HPDE6-E6E7 (cell line): ENCODE results near the gene LRMDA.

ENCODE experiments used
- DNase-seq: peaks from one replicate; pipeline ENCODE4 v3.0.0; 2011; ENCODE audit warnings: missing footprints; ENCODE audit errors: extremely low spot score

Gene LRMDA

GRCh38 chr10:76265441-76266113, 834.2 kb downstream of the LRMDA start:
- DNase-seq: no peak

- no peak for DNase-seq
Measured at GRCh38 chr10:76268530-76268929, 837.1 kb downstream of the LRMDA start.

- DNase-seq: no peak
Measured at GRCh38 chr10:76268954-76269353, 837.5 kb downstream of the LRMDA start.

- DNase-seq: no peak
Measured at GRCh38 chr10:76270464-76270863, 839.0 kb downstream of the LRMDA start.

GRCh38 chr10:76274933-76275332, 843.5 kb downstream of the LRMDA start:
- no peak for DNase-seq

GRCh38 chr10:76278811-76279460, 847.5 kb downstream of the LRMDA start:
- DNase-seq: no peak

- no peak for DNase-seq
Measured at GRCh38 chr10:76281659-76282058, 850.2 kb downstream of the LRMDA start.

GRCh38 chr10:76282061-76283025, 850.9 kb downstream of the LRMDA start:
- no peak for DNase-seq

GRCh38 chr10:76284351-76284750, 852.9 kb downstream of the LRMDA start:
- no peak for DNase-seq

GRCh38 chr10:76285012-76285411, 853.6 kb downstream of the LRMDA start:
- DNase-seq: no peak

GRCh38 chr10:76285515-76285914, 854.1 kb downstream of the LRMDA start:
- no peak for DNase-seq

- DNase-seq: no peak
Measured at GRCh38 chr10:76286536-76286935, 855.1 kb downstream of the LRMDA start.

GRCh38 chr10:76287856-76288255, 856.4 kb downstream of the LRMDA start:
- no peak for DNase-seq

GRCh38 chr10:76291175-76291574, 859.8 kb downstream of the LRMDA start:
- no peak for DNase-seq

- no peak for DNase-seq
Measured at GRCh38 chr10:76291885-76292284, 860.5 kb downstream of the LRMDA start.

- no peak for DNase-seq
Measured at GRCh38 chr10:76296957-76297356, 865.5 kb downstream of the LRMDA start.

GRCh38 chr10:76297358-76297757, 865.9 kb downstream of the LRMDA start:
- DNase-seq: no peak

- DNase-seq: no peak
Measured at GRCh38 chr10:76297780-76298281, 866.4 kb downstream of the LRMDA start.

GRCh38 chr10:76298329-76298728, 866.9 kb downstream of the LRMDA start:
- no peak for DNase-seq

GRCh38 chr10:76299501-76299900, 868.1 kb downstream of the LRMDA start:
- no peak for DNase-seq

GRCh38 chr10:76301211-76301610, 869.8 kb downstream of the LRMDA start:
- no peak for DNase-seq

- no peak for DNase-seq
Measured at GRCh38 chr10:76301950-76302349, 870.5 kb downstream of the LRMDA start.
